B cell (primary cell): Measurements from ENCODE around the gene MUC22.

Source experiments
- EZH2 ChIP-seq: IDR thresholded peaks from 2 replicates; pipeline ENCODE4 v1.6.1; 2012; ENCODE audit warnings: borderline replicate concordance, low read depth, mild to moderate bottlenecking, moderate library complexity, low read length; ENCODE audit not compliant: insufficient read depth, poor library complexity, severe bottlenecking
- TF ChIP-seq, protein P1 (sequence below): fragments of 200-600 bp; IDR thresholded peaks from one replicate; pipeline ENCODE4 v1.8.0; 2022; ENCODE audit warnings: antibody characterized with exemption, mild to moderate bottlenecking

DNA sequence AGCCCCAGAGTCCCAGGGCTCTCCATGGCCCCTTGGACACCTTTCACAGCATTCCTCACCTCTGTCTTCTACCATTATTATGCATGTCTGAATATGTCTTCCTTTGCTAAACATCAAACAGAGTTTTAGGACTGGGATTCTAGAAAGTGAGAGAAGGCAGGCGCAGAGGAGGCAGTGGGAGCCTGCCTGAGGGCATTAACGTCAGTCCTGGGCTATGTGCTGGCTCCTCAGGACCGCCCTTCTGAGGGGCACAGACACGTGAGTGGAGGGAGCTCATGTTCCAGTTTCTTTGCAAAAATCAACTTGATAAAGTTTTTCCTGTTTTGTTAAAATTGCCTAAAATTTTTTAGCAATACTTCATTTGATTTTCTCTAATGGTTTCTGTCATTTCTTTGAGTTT lies 64.1 kb downstream of the MUC22 start:
- TF ChIP-seq, protein P1, sequence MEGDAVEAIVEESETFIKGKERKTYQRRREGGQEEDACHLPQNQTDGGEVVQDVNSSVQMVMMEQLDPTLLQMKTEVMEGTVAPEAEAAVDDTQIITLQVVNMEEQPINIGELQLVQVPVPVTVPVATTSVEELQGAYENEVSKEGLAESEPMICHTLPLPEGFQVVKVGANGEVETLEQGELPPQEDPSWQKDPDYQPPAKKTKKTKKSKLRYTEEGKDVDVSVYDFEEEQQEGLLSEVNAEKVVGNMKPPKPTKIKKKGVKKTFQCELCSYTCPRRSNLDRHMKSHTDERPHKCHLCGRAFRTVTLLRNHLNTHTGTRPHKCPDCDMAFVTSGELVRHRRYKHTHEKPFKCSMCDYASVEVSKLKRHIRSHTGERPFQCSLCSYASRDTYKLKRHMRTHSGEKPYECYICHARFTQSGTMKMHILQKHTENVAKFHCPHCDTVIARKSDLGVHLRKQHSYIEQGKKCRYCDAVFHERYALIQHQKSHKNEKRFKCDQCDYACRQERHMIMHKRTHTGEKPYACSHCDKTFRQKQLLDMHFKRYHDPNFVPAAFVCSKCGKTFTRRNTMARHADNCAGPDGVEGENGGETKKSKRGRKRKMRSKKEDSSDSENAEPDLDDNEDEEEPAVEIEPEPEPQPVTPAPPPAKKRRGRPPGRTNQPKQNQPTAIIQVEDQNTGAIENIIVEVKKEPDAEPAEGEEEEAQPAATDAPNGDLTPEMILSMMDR: no peak
- TF ChIP-seq EZH2: no peak
